ENCODE measurements around the gene NRXN3.

- TF ChIP-seq CTCF (IDR thresholded peaks at IDR 0.05; ENCODE audit: low read length) (no peak), EZH2 (IDR thresholded peaks at IDR 0.05; ENCODE audit: borderline replicate concordance, low read length) (no peak)
These were observed 1245.6 kb downstream of the NRXN3 start for GRCh38 chr14:79415726-79416125.

Data from OCI-LY1 (cell line).